TTC549 (cell line): Measurements from ENCODE around the gene SPECC1.
"Not testable (repeated sequence)": the region's sequence is repeated elsewhere in the genome, so short reads cannot be mapped to it uniquely, and the experiment has no call there.

Experiments used
- FAIRE-seq: peaks from 2 replicates; lab custom pipeline; 2012; peaks lifted over from hg19 to GRCh38; lab: Jason Lieb, UNC

The SPECC1 gene

DNA sequence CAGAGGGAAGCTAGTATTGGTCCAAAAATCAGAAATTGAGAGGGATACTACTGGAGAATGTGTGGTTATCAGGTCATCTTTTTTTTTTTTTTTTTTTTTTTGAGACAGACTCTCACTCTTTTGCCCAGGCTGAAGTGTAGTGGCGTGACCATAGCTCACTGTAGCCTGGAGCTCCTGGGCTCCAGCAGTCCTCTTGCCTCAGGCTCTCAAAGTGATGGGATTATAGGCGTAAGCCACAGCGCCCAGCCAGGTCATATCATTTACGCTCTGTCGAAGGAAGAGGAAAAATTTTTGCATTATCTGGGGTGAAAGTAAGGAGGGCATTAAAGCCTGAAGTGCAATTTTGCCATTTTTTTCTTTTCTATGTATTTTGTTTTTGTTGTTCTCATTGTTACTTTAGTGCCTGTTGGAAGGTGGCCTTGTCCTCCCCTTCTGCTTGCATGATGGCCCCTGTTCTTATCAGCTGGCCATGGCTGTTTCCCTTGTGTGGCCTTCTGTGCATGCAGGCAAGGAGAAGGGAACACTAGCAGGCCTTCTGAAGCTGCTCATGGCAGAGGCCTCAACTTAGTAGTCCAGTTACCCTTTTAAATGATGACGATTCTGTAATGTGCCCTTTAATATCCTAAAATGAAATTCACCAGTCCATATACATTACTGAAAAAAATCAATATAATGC is 118.3 kb downstream of the SPECC1 start:
- no peak for FAIRE-seq

DNA sequence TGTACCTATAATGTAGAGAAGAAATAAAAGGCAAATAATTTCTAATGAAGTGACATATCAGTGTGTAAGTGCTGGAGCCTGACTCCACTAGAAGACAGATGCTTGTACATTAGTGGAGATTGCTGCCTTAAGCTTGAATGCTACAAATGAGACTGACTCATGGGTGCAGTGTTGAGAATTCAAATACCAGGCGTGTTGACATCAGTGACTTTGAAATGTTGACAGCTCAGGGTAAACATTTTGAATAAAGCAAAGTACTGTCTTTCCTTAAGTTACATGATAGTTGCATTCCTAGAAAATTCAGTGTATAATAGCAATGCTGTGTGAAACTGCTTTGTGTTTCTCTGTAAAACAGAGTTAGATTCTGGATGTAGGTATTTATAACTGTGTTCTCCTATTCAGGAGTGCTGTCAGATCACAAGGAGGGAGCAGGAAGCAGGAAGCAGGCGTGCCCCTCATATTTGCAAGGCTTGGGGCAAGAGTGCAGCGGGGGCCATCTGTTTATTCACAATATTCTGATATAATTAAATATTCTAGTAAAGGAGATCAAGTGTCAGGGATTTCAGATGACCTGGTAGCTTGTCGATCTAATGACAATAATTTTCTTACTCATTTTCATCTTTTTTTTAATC is 119.0 kb downstream of the SPECC1 start:
- no peak for FAIRE-seq

DNA sequence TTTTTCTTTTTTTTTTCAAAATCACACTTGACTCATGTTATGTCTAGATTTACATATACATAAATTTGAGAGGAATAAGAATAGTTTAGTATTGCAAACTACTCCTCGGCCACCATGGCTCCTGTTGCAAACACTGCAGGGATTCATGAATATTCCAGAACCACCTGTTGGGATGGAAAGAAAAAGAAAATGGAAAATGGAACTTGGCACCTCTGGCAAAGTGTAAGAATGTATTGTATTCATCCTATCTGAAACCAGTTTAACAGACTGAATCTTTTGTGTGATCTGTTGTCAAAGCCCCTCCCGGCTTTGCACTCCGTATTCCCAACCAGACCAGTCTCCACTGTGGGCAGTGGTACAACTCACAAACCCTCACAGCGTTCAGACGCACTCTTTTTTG is 124.4 kb downstream of the SPECC1 start:
- FAIRE-seq: no peak

DNA sequence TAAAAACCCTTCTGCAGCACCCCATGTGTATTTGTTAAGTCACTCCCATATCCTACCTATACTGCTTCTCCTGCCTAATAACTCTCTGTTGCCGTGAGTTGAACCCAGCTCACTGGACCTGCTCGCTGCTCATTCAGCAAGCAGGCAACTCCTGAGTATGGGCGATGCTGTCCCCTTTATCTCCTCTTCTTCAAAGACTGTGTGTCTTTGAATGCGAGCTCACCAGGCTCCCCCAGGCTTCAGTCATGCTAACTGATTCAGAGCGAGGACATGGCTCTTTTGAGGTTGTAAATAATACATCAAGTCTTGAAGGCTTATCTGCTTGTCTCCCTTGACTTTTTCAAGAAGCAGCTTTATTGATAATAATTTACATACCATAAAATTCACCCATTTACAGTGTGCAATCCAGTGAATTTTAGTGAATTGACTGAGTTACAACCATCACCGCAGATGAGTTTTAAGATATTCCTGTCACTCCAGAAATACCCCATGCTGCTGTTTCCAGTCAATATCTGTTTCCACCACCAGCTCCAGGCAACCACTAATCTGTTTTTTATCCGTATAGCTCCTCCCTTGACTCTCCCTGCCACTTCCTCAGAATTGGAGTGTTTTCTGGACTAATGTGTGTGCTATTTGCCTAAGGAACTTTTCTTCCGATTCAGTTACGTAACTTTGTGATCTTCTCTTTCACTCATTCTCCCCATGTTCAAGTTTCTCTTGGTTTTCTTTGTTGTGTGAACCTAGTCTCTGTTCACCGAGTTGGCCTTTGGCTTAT is 132.2 kb downstream of the SPECC1 start:
- no peak for FAIRE-seq

DNA sequence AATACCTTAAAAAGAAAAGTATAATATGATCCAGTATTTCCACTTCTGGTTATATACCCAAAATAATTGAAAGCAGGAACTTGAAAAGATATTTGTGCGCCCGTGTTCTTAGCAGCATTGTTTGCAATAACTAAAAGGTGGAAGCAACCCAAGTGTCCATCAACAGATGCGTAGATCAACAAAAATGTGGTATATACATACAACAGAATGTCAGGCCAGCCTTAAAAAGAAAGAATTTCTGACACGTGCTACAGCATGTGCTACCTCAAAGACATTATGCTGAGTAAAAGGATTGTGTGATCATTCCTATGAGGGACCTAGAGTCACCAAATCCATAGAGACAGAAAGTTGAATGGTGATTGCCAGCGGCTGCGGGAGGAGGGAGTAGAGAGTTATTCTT is 133.1 kb downstream of the SPECC1 start:
- no peak for FAIRE-seq

DNA sequence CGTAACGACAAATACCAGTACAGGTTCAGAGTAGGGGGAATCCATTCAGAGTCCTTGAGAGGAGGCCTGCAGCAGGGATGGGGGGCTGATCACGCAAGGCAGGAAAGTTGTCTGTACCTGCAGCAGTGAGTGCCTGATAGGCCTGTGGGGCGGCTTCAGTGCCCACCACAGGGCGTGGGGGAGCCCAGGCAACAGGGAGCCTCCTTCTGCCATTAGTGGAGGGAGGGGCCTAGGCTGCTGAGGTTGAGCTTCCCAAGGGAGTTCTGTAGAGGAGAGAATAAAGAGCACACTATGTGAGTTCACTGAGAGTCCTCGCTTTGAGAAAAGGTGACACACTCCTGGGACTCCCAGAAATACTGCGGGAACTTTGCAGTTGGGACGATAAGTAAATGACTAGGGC is 134.6 kb downstream of the SPECC1 start:
- FAIRE-seq: no peak

DNA sequence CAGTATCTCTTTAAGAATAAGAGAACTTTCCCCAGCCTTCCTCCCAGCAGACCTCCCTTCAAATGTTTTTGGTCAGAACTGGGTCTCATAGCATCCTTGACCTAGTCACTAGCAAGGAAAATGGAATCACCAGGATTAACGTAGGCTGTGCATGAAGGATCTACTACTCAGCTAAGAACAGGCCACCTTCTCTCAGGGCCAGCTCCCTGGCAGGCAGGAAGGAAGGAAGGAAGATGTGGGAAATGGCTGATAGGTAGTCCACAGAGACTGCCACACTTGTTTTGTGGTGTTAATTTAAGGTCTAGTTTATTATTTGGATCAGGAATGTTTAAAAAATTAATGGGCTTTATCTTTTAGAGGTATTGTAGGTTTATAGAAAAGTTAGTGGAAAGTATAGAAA is 136.4 kb downstream of the SPECC1 start:
- no peak for FAIRE-seq

DNA sequence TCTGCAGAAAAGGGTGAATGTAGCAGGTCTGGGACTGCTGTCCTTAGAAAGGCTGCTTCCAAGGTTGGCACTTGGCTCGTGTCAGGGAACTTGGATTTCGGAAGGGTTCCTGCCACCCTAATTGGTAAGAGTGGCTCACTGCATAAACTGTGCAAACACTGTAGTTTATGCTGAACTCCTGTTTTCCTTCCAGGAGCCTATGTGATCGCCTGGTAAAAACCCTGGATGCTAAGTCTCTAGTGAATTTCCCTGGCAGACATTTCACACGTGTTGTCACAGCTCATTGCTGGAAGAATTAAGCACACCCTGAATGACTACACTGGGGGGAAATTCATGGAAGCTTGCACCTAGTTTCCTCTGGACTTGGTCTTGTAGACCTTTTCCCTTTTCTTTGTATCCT is 140.1 kb downstream of the SPECC1 start:
- FAIRE-seq: no peak

DNA sequence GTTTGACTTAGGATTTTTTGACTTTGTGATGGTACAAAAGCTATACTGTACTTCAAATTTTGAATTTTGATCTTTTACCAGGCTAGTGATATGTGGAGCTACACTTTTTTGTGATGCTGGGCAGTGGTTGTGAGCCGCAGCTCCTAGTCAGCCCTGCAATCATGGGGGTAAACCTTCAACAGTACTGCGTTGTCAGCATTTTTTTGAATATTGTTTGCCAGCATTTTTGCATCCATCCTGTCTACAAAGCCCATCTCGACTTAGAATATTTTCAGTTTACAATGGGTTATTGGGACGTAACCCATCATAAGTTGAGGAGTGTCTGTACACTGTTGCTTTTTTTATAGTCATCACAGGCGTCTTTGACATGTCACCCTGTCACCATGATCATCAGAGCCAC is 142.0 kb downstream of the SPECC1 start:
- FAIRE-seq: no peak

DNA sequence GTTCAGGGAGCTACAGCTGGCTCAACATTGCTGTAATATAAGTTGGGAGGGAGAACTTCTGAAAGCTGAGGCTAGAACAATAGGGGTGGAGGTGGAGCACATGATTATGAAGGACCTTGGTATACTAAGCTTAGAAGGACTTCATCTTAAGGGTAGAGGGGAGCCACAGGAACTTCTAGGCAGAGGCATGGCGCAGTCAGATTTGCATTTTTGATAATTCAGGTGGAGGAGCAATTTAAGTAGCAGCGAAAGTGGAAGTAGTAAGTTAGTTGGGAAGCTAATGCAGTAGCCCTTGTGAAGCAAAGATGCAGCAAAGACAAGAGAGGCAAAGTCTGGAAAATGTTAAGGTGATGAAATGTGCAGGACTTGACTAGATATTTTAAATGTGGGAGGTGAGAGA is 144.1 kb downstream of the SPECC1 start:
- FAIRE-seq: no peak

DNA sequence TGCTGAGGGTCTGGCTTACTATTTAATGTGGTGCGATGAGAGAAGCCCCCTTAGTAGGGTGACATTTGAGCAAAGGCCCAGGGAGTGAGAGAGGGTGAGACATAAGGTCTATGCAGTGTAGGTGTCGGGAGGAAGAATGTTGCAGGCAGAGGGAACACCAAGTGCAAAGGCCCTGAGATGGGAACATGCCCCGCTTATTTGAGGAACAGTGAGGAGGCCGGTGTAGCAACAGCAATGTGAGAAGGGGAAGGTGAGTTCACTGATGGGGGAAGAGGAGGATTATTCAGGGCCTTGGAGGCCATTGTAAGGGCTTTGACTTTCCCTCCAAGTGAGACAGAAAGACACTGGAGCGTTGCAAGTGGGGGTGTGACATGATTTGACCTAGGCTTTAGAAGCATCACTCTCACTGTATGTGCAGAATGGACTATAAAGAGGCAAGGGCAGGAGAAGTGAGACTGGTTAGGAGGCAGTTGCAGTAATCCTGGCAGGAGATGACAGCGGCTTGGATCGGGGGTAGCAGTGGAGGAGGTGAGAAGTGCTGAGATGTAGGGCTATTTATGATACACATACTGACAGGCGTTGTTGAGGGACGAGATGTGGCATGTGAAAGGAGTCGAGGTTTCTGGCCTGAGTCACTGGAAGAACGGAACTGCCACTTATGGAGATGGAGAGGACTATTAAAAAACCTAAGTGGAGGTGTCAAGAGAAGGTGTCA is 145.3 kb downstream of the SPECC1 start:
- FAIRE-seq: no peak

DNA sequence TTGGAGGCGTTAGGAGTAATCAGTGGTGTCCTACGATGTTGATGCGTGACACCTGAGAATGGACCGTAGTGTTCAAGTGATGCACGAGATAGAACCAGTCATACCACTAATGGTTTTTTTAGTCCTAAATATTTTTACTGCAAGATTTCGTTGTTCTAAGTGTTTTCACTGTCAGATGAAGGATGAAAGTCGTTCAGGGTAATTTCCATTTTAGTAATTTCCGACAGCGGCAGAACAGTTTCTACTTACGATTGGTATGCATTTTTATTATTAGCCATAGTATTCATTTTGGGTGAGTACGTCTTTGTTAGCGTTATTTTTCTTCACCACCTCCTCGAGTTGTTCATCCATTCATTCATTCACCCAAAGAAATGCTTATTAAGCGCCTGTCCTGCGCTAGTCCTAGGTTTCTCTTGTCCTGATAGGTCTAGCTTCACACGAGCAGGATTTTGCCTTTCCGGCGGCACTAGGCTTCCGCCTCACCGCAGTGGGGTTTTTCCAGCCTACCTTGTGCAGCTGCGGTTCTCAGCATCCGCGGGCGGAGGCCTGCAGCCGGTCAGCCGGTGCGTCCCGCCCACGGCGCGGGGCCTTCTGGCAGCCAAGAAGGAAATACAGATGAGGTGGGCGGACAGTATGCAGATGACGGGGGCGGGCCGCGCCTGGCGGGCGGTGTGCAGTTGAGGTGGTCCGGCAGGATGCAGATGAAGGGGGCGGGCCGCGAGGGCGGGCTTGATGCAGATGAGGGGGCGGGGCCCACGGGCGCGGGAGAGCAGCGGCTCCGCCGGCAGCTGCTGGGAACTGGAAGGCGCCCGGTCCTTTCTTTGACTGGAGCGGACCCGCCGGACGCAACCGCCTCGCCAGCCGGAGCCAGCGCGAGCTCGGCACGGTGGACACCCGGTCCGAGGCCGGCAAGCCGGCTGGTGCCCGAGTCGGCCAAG is 146.4 kb downstream of the SPECC1 start:
- no peak for FAIRE-seq

DNA sequence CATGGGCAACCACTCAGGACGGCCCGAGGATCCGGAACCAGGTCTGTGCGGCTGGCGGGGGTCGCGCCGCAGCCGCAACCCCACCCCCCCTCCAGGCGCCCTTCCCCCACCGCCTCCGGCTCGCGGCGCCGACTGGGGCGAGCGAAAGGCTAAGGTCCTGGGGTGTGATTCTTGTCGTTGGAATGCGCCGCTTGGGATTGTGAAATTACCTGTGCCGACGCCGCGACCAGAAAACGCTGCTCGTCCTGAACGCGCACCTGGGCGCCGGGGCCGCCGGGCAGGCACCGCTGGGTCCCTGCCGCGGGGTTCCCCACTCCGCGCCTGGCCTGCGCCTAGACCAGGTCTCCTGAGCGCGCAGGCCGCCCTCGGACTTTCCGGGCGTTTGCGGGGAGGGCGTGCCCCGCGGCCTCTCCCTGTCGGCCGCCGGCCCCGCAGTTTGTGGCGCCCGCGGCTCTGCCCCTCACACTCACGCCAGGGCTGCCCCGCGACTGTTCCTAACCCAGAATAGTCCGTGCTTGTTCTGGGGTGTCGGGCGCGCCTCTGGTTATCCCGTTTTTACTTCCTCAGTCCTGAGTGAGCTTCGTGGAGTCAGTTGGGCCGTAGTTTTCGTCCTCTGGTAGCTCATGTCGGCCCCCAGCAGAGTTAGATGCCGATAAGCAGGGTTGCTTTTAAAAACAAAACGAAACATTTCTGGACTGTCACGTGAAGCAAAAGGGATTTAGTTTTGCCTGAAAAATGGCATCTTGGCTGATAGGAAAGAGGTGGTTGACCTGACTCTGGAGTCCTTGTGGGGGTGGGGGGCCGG is 147.2 kb downstream of the SPECC1 start:
- no peak for FAIRE-seq

DNA sequence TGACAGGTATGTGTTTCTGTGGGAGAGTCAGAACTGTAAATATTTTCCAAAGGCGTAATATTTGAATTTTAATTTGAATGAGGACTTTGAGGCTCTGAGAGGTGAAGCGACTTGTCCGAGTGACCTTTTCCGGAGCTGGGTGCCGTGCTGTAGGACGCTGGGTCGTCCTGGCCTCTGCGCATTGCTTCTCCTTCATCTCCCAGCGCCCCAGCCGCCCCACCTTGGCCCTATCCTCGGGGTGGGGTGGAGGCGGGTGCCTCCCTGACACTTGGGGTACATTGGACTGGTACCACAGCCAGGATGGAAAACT is 147.8 kb downstream of the SPECC1 start:
- FAIRE-seq: no peak

DNA sequence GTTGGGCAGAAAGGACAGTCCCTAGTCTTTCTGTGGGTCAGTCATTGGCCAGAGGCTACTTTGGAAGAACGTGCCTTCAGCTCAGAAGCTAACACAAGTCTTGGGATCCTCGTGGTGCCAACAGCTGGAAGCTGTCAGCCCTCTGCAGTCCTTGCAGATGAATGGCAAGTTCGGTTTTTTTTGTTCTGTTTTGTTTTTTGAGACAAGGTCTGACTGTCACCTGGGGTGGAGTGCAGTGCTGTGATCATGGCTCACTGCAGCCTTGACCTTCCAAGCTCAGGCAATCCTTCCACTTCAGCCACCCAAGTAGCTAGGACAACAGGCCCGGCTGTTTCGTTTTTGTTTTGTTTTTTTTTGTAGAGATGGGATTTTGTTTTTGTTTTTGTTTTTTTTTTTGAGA is 149.4 kb downstream of the SPECC1 start:
- no peak for FAIRE-seq

DNA sequence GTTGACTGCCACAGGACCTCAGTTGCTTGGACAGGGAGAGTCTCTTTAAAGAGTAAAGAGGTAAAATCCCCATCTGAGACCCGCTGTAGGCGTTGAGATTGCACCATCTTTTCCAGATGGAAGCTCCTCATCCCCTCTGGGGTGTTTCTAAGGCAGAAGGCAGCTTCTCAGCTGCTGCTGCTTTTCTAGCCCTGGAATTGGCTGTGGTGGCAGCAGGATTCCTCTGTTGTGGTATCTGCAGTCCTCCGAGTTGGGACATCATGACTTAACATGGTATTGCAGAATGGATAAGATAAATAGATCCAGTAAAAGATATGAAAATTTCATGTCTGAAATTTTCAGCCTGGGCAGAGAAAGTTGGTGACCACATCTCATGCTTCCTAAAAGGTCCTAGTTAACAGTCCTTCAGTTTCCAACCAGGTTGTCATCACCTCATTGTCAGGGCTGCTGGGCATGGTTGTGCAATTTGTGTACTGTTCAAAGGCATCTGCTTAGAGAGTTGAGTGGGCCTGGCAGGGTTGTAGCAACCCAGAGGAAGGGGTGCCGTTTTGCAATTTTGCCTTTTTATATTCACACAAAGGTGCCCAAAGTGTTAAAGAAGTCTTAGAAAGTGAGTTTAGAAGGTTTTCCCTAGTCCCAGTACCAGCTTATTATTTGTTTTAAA is 150.4 kb downstream of the SPECC1 start:
- no peak for FAIRE-seq

DNA sequence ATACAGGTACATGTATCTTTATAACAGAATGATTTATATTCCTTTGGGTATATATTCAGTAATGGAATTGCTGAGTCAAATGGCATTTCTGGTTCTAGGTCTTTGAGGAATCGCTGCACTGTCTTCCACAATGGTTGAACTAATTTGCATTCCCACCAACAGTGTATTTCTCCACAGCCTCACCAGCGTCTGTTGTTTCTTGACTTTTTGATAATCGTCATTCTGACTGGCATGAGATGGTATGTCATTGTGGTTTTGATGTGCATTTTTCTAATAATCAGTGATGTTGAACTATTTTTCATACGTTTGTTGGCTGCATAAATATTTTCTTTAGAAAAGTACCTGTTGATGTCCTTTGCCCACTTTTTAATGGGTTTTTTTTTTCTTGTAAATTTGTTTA is 156.4 kb downstream of the SPECC1 start:
- FAIRE-seq: not testable (repeated sequence)

DNA sequence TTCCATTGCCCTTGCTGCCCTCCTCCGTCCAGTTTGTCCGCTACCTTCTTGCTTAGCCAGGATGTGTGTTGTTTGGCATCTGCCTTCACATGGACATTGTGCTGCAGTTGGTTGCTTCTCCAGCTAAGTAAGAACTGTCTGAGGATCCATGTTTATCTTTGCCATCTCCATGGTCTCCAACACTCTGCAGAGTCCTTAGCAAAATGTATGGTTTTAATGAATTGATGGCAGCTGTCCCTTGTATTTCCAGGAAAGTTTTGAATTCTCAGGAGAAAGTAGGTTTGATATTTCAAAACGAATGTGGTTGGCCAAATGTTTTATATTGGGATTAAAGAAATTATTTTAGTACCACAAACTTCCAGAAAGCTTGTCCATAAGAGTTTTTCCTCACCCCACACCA is 160.9 kb downstream of the SPECC1 start:
- no peak for FAIRE-seq

DNA sequence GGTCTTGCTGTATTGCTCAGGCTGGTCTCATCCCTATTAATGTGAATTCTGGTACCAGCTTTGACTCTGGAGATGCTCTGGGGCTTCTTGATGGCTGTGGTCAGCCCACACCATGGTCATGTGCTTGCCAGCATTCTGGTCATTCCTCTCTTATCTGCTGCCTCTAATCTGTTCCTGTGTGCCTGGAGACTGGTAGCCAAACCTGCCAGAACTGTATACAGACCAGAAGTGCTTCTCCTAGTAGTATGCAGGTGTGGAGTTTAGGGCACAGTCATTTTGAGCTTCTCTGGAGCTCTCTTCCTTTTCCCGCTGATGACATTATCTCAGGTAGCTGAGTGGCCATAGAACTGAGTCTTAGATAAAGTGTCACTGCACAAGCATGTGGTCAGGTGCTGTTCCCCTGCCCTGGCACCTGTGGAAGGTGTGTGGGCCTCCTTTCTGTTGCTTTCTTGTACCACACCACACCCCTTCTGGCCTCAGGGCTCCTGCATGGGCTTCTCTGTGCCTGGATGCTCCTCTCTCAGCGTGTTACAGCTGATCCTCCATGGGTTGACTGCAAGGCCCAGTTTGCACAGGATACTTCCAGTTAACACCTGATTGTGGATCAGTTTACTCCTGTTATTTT is 162.7 kb downstream of the SPECC1 start:
- no peak for FAIRE-seq

DNA sequence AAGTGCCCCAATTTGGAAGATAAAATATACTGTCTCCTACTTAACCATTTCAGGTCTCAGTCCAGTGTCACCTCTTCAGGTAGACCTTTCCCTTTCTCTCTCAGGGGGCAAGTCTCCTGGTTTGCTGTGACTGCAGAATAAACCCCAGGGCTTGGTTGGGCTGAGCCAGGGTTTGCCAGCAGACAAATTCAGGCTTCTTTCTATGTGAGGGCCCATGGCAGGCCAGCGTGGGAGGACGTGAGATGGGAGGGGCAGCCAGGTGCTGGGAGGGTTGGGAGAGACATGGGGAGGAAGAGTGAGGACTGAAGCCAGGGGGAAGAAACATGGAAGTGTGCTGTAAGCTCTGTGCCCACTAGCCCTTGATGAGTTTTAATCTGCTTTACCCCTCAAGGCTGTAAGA is 163.2 kb downstream of the SPECC1 start:
- FAIRE-seq: no peak
